ENCODE data around the gene LGALS4. TPM values are rescaled to one million over a fixed set of nuclear protein-coding genes. Genes with fewer than 3 reads are reported as not detected.

The LGALS4 gene
- total RNA-seq, 1 donor from 2014 or later: 0.32 TPM

GRCh38 chr19:38852231-38853044 is 39.7 kb upstream of the LGALS4 start:
- H3K27ac Mint-ChIP-seq (ENCODE audit: unreplicated experiment): peak overlapping the region; percentile 94
- H3K79me2 ChIP-seq (ENCODE audit: insufficient read depth, low read length): peaks cover 17% of the 10 kb centered on the region
- H3K36me3 ChIP-seq (ENCODE audit: insufficient read depth, low read length): peaks cover 3% of the 10 kb centered on the region
- no peaks in the 10 kb centered on the region for H3K9me3 Mint-ChIP-seq (ENCODE audit: unreplicated experiment)
- H3K4me3 ChIP-seq (ENCODE audit: insufficient read depth, low read depth, low read length): peak overlapping the region; percentile 66
- H4K20me1 ChIP-seq (ENCODE audit: insufficient read depth, low read length): peaks cover 17% of the 10 kb centered on the region
- FAIRE-seq: no peak
- no peaks in the 10 kb centered on the region for H3K27me3 ChIP-seq (ENCODE audit: insufficient read depth, low read length)
- H3K9me3 ChIP-seq (ENCODE audit: insufficient read depth, low read depth, low read length): no peaks in the 10 kb centered on the region
- peak; percentile 59 for DNase-seq (ENCODE audit: low read depth)
- H3K27me3 Mint-ChIP-seq (ENCODE audit: low read depth, unreplicated experiment): no peaks in the 10 kb centered on the region
- H3K4me3 Mint-ChIP-seq (ENCODE audit: unreplicated experiment): peak overlapping the region; percentile 94
- H3K4me2 ChIP-seq (ENCODE audit: low read length): peak overlapping the region; percentile 86
- TF ChIP-seq EZH2 (IDR thresholded peaks at IDR 0.05; ENCODE audit: insufficient read depth, low read length) (no peak), CTCF (IDR thresholded peaks at IDR 0.05; ENCODE audit: insufficient read depth, low read depth, low read length) (no peak)
- peaks cover 9% of the 10 kb centered on the region for H3K36me3 Mint-ChIP-seq (ENCODE audit: low read depth, unreplicated experiment)
- H3K4me1 ChIP-seq (ENCODE audit: insufficient read depth, low read length): peaks cover 27% of the 10 kb centered on the region
- H3K27ac ChIP-seq (ENCODE audit: low read depth, low read length): peak overlapping the region; percentile 80
- H3K9ac ChIP-seq (ENCODE audit: low read length): peak overlapping the region; percentile 92
- peaks cover 15% of the 10 kb centered on the region for H3K4me1 Mint-ChIP-seq (ENCODE audit: low read depth, unreplicated experiment)
- H2AFZ ChIP-seq (ENCODE audit: low read depth, low read length): peak overlapping the region; percentile 78

- no peaks in the 10 kb centered on the region for H3K27me3 ChIP-seq (ENCODE audit: insufficient read depth, low read length)
- no peaks in the 10 kb centered on the region for H3K9me3 ChIP-seq (ENCODE audit: insufficient read depth, low read depth, low read length)
- H3K27ac ChIP-seq (ENCODE audit: low read depth, low read length): peak overlapping the region; percentile 80
- Mint-ChIP-seq H3K4me1 (ENCODE audit: low read depth, unreplicated experiment) (peaks cover 21% of the 10 kb centered on the region), H3K27me3 (ENCODE audit: low read depth, unreplicated experiment) (no peaks in the 10 kb centered on the region), H3K27ac (ENCODE audit: unreplicated experiment) (peak overlapping the region; percentile 99), H3K4me3 (ENCODE audit: unreplicated experiment) (peak overlapping the region; percentile 92), H3K9me3 (ENCODE audit: unreplicated experiment) (no peaks in the 10 kb centered on the region), H3K36me3 (ENCODE audit: low read depth, unreplicated experiment) (peaks cover 9% of the 10 kb centered on the region)
- peak overlapping the region; percentile 92 for H3K9ac ChIP-seq (ENCODE audit: low read length)
- peak overlapping the region; percentile 86 for H3K4me2 ChIP-seq (ENCODE audit: low read length)
- peak overlapping the region; percentile 66 for H3K4me3 ChIP-seq (ENCODE audit: insufficient read depth, low read depth, low read length)
- peaks cover 24% of the 10 kb centered on the region for H4K20me1 ChIP-seq (ENCODE audit: insufficient read depth, low read length)
- TF ChIP-seq CTCF (IDR thresholded peaks at IDR 0.05; ENCODE audit: insufficient read depth, low read depth, low read length) (no peak), EZH2 (IDR thresholded peaks at IDR 0.05; ENCODE audit: insufficient read depth, low read length) (no peak)
- H3K79me2 ChIP-seq (ENCODE audit: insufficient read depth, low read length): peaks cover 24% of the 10 kb centered on the region
- peaks cover 10% of the 10 kb centered on the region for H3K36me3 ChIP-seq (ENCODE audit: insufficient read depth, low read length)
- FAIRE-seq (no peak), DNase-seq (ENCODE audit: low read depth) (peak; percentile 73)
- H3K4me1 ChIP-seq (ENCODE audit: insufficient read depth, low read length): peaks cover 30% of the 10 kb centered on the region
- peak overlapping the region; percentile 65 for H2AFZ ChIP-seq (ENCODE audit: low read depth, low read length)
Observed at GRCh38 chr19:38851622-38852230, 39.0 kb upstream of the LGALS4 start.
